ENCODE results near the gene MSH4. TPM values are rescaled to one million over a fixed set of nuclear protein-coding genes. Genes with fewer than 3 reads are reported as not detected.
"Not testable (repeated sequence)": the region's sequence is repeated elsewhere in the genome, so short reads cannot be mapped to it uniquely, and the experiment has no call there.

MSH4 gene
- total and polyA plus RNA-seq, 12 donors, result 0.07 to 0.33 (median 0.22) TPM; not detected in 2

DNA sequence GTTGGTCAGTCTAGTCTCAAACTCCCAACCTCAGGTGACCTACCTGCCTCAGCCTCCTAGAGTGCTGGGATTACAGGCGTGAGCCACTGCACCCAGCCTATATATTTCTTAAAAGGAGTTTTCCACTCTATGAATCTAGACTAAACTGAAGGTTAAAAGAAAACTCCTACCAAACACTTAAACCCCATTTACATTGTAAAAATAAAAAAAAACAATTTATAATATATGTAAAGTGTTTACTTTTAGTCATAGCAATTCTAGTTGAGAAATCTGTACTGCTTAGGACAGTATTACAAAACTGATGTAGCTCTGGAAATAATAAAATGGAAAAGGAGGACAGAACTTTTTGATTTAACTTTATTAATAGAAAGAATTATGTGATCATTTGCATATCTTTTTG lies 126.0 kb downstream of the MSH4 start:
- Histone ChIP-seq H3K4me3 (no peak overlapping the region), H3K9me3 (replicated peaks in 1 of 3) (no peaks in the 10 kb centered on the region), H3K27ac (no peak overlapping the region), H3K36me3 (replicated peaks in 1 of 2) (no peaks in the 10 kb centered on the region), H3K4me1 (replicated peaks in 1 of 2) (no peaks in the 10 kb centered on the region), H3K27me3 (no peaks in the 10 kb centered on the region)
- TF ChIP-seq, protein P1, sequence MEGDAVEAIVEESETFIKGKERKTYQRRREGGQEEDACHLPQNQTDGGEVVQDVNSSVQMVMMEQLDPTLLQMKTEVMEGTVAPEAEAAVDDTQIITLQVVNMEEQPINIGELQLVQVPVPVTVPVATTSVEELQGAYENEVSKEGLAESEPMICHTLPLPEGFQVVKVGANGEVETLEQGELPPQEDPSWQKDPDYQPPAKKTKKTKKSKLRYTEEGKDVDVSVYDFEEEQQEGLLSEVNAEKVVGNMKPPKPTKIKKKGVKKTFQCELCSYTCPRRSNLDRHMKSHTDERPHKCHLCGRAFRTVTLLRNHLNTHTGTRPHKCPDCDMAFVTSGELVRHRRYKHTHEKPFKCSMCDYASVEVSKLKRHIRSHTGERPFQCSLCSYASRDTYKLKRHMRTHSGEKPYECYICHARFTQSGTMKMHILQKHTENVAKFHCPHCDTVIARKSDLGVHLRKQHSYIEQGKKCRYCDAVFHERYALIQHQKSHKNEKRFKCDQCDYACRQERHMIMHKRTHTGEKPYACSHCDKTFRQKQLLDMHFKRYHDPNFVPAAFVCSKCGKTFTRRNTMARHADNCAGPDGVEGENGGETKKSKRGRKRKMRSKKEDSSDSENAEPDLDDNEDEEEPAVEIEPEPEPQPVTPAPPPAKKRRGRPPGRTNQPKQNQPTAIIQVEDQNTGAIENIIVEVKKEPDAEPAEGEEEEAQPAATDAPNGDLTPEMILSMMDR (IDR thresholded peaks at IDR 0.05), result no peak
- no peak for TF ChIP-seq POLR2A (IDR thresholded peaks at IDR 0.05)
- no peak for DNase-seq
- WGBS, 4 donors, result 79 to 90% (median 85%) methylated on average over 1 of the region's 1 CpG
- intact Hi-C loops (cut with DNase I), result no loop called here

DNA sequence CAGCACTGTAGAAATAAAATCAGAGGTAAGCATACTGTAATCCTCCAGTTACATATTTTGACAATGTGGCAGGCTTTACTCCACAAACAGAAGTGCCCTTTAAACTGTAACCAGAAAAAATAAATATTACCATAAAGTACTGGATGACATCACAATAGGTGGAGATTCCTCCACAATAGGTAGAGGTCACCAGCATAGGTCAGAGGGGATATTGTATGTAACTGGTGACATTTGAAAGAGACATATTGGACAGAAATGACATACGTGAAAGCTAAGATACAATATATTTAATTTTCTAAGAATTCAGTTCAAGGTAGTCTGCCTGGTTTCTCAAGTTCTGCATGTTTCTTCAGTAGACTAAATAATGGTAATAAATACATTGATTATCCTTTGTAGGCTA lies 135.6 kb downstream of the MSH4 start, which contains the start of gene ASB17:
TSS of gene ASB17 (minus strand) at position 101 of the 400 bp plus-strand sequence. CDS start 113 bp downstream, outside the sequence.
- WGBS, 4 donors, result 81 to 95% (median 88%) methylated on average over 1 of the region's 1 CpG
- TF ChIP-seq, protein P1 (IDR thresholded peaks at IDR 0.05), result no peak
- TF ChIP-seq POLR2A (IDR thresholded peaks at IDR 0.05), result no peak
- intact Hi-C loops (cut with DNase I), result no loop called here
- H3K27me3 ChIP-seq, result no peaks in the 10 kb centered on the region
- no peaks in the 10 kb centered on the region for H3K4me1 ChIP-seq (replicated peaks in 1 of 2)
- DNase-seq, result no peak
- H3K9me3 ChIP-seq (replicated peaks in 1 of 3), result no peaks in the 10 kb centered on the region
- no peak within 1 kb of the TSS for H3K27ac ChIP-seq
- no peak within 1 kb of the TSS for H3K4me3 ChIP-seq
- H3K36me3 ChIP-seq (replicated peaks in 1 of 2), result no peaks in the 10 kb centered on the region

DNA sequence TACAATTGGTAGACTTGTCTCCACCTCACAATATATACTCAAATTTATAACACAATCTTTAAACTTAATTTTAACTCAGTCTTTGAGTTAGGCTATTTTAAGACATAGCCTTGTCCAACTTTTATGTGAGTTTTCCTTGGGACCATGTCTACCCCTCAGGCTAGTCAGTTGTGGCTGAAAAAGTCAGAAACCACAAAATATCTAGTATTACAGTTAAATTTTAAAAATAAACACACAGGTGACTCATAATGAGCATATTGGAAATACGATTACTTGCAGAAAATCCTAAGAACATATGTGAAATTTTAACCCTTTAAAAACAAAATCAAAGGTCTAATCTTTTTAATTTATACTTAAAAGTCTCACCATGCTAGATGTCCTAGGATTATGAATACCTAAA lies 140.4 kb downstream of the MSH4 start:
- 7 to 28% (median 25%) methylated on average over 1 of the region's 1 CpG for WGBS, 4 donors
- no peaks in the 10 kb centered on the region for H3K4me1 ChIP-seq (replicated peaks in 1 of 2)
- intact Hi-C loops (cut with DNase I), result no loop called here
- no peaks in the 10 kb centered on the region for H3K27me3 ChIP-seq
- DNase-seq, result no peak
- H3K36me3 ChIP-seq (replicated peaks in 1 of 2), result no peaks in the 10 kb centered on the region
- H3K27ac ChIP-seq, result no peak overlapping the region
- TF ChIP-seq, protein P1 (IDR thresholded peaks at IDR 0.05), result no peak
- no peak for TF ChIP-seq POLR2A (IDR thresholded peaks at IDR 0.05)
- no peak overlapping the region for H3K4me3 ChIP-seq
- no peaks in the 10 kb centered on the region for H3K9me3 ChIP-seq (replicated peaks in 1 of 3)

DNA sequence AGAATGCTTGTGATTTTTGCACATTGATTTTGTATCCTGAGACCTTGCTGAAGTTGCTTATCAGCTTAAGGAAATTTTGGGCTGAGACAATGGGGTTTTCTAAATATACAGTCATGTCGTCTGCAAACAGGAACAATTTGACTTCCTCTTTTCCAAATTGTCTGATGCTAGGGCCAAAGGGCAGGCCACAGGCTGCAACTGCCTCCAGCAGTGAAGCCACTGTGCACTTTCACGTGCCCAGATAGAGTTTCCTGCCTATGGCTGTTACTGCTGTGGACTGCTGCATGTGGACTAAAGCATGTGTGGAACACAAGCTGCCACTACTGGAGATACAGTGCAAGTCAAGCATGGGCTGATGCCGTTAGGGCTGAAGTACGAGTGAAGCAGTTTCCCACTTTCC lies 146.4 kb downstream of the MSH4 start:
- H3K27ac ChIP-seq; H3K9me3 ChIP-seq (replicated peaks in 1 of 3); H3K27me3 ChIP-seq; intact Hi-C loops (cut with DNase I); H3K36me3 ChIP-seq (replicated peaks in 1 of 2); H3K4me3 ChIP-seq; H3K4me1 ChIP-seq (replicated peaks in 1 of 2): not testable (repeated sequence)
- 43 to 64% (median 63%) methylated on average over 2 to 4 of the region's 4 CpGs for WGBS, 4 donors
- peak in 4 of 7 donors; percentile 1 to 49 (median 16) for DNase-seq

DNA sequence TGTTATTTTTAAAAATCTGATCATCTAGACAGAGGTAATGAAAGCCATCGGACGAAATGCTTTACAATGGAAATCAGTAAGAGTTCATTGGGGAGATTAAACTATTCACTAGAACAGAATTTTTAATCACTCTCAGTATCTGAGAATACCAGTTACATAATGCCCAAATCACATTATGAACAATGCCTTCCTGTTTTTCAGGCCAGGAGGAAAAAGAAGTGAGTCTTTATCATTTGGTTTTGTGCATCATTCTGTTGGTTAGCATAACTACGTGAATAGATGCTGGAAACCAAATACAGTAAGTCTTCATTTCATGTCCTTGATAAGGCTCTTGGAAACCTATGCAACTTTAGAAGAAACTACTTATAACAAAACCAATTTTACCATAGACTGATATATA lies 153.5 kb downstream of the MSH4 start:
- Histone ChIP-seq H3K9me3 (replicated peaks in 1 of 3) (no peaks in the 10 kb centered on the region), H3K27ac (no peak overlapping the region), H3K4me3 (no peak overlapping the region), H3K36me3 (replicated peaks in 1 of 2) (no peaks in the 10 kb centered on the region), H3K27me3 (no peaks in the 10 kb centered on the region), H3K4me1 (replicated peaks in 1 of 2) (no peaks in the 10 kb centered on the region)
- 72 to 88% (median 80%) methylated on average over 3 of the region's 3 CpGs for WGBS, 4 donors
- no peak for TF ChIP-seq POLR2A (IDR thresholded peaks at IDR 0.05)
- TF ChIP-seq, protein P1 (IDR thresholded peaks at IDR 0.05), result no peak
- DNase-seq, result no peak
- intact Hi-C loops (cut with DNase I), result no loop called here
